ENCODE data around the gene PRSS35. TPM values are rescaled to one million over a fixed set of nuclear protein-coding genes. Genes with fewer than 3 reads are reported as not detected.
A peak's percentile ranks its signal among the peaks of the same experiment; 100 is the strongest.

The PRSS35 gene
- total RNA-seq, 3 donors from 2014 or later, result 0.14 TPM; not detected in 2

DNA sequence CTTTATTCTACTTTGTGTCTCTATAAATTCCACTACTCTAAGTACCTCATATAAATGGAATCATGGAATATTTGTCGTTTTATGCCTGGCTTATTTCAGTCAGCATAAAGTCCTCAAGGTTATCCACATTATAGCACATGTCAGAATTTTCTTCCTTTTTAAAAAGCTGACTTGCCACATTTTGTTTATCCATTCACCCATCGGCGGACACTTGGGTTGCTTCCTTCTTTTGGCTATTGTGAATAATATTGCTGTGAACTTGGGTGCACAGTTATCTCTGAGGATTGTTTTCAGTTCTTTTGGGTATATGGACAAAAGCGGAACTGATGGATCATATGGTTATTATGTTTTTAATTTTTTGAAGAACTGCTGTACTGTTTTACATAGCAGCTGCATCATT, 42.3 kb upstream of the PRSS35 start:
- Histone ChIP-seq H3K36me3 (ENCODE audit: low read depth) (no peaks in the 10 kb centered on the region), H3K4me1 (ENCODE audit: low read depth) (no peaks in the 10 kb centered on the region), H3K4me3 (no peak overlapping the region), H3K9me3 (no peaks in the 10 kb centered on the region)
- DNase-seq, result no peak
- TF ChIP-seq, protein P1, sequence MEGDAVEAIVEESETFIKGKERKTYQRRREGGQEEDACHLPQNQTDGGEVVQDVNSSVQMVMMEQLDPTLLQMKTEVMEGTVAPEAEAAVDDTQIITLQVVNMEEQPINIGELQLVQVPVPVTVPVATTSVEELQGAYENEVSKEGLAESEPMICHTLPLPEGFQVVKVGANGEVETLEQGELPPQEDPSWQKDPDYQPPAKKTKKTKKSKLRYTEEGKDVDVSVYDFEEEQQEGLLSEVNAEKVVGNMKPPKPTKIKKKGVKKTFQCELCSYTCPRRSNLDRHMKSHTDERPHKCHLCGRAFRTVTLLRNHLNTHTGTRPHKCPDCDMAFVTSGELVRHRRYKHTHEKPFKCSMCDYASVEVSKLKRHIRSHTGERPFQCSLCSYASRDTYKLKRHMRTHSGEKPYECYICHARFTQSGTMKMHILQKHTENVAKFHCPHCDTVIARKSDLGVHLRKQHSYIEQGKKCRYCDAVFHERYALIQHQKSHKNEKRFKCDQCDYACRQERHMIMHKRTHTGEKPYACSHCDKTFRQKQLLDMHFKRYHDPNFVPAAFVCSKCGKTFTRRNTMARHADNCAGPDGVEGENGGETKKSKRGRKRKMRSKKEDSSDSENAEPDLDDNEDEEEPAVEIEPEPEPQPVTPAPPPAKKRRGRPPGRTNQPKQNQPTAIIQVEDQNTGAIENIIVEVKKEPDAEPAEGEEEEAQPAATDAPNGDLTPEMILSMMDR (IDR thresholded peaks at IDR 0.05), result no peak
- intact Hi-C loops (cut with DNase I, micrococcal nuclease), result no loop called here
- ATAC-seq, result no peak

DNA sequence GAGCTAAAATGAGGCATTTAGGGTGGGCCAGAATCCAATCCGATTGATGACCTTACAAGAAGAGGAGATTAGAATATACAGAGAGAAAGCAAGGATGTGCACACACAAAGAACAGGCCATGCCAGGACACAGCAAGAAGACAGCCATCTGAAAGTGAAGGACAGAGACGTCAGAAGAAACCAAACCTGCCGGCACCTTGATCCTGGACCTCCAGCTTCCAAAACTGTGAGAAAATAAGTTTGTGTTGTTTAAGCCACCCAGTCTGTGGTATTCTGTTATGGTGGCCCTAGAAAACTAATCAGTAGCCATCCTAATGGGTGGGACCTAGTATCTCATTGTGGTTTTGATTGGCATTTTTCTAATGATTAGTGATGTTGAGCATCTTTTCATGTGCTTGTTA, 41.7 kb upstream of the PRSS35 start:
- Histone ChIP-seq H3K4me1 (ENCODE audit: low read depth) (no peaks in the 10 kb centered on the region), H3K9me3 (no peaks in the 10 kb centered on the region), H3K36me3 (ENCODE audit: low read depth) (no peaks in the 10 kb centered on the region), H3K4me3 (no peak overlapping the region)
- intact Hi-C loops (cut with DNase I, micrococcal nuclease), result no loop called here
- DNase-seq (no peak), ATAC-seq (no peak)
- TF ChIP-seq, protein P1 (IDR thresholded peaks at IDR 0.05), result no peak

DNA sequence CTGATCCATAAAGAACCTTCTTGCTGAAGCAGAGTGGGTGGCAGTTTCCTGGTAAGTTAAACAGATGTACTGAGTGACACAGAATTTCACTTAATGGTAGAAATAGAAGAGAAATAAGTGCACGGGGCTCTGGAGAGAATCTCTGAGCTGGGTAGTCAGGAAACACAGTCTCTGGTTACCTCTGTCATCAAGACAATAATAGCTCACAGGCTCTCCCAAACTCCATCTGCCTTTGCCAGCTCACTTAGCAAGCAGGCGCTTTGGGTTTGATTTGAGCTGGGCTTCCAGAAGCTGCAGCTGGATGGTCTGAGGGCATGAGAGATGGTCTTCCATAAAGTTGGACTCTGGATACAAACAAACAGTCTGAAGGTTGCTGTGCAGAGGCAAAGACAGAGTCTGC, 39.6 kb upstream of the PRSS35 start:
- no peaks in the 10 kb centered on the region for H3K9me3 ChIP-seq
- intact Hi-C loops (cut with DNase I, micrococcal nuclease), result no loop called here

DNA sequence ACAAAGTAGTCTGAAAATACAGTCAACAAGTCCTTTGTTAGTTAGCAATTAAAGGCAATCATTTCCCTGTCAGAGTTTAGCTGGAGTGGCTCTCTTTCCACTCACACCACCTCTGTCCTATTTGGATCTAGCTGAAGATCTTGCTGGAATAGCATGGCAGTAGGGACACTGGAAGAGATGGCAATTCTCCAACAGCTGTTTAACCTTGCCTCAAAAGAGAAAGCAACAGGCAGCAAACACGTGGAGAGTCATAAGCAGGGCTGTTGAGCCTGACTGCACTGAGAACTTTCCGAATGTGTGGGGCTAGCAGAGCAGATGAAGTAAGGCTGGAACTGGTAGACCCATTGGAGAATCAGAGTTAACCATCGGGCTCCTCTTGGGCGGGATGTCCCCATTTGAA, 38.0 kb upstream of the PRSS35 start:
- H3K4me1 ChIP-seq (ENCODE audit: low read depth), result no peaks in the 10 kb centered on the region
- H3K9me3 ChIP-seq, result no peaks in the 10 kb centered on the region
- TF ChIP-seq, protein P1 (IDR thresholded peaks at IDR 0.05), result no peak
- ATAC-seq, result peak; percentile 78
- intact Hi-C loops (cut with DNase I, micrococcal nuclease), result no loop called here
- no peaks in the 10 kb centered on the region for H3K36me3 ChIP-seq (ENCODE audit: low read depth)
- no peak overlapping the region for H3K4me3 ChIP-seq
- DNase-seq, result peak in 1 of 3 donors; percentile 58

More for the DNA sequence above, 39.6 kb upstream of the PRSS35 start:
- no peaks in the 10 kb centered on the region for H3K36me3 ChIP-seq (ENCODE audit: low read depth)
- TF ChIP-seq, protein P1 (IDR thresholded peaks at IDR 0.05), result no peak
- no peaks in the 10 kb centered on the region for H3K4me1 ChIP-seq (ENCODE audit: low read depth)
- DNase-seq (no peak), ATAC-seq (no peak)
- H3K4me3 ChIP-seq, result no peak overlapping the region

DNA sequence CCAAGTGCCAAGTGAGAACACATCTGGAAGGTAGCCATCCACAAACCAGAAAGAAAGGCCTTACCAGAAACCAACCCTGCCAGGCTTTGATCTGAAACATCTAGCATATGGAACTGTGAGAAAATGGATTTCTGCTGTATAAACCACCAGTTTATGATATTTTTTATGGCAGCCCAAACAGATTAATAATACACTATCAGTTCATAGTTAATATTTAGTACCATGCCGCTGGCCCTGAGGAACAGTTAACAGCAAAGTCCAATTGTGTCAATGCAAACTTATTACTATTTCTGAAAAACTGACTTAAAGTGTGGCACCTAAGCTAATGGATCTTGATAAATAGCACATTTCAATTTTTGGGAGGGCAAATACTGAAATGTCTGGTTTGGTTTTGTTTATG, 35.4 kb upstream of the PRSS35 start:
- no peak for ATAC-seq
- DNase-seq, result no peak
- TF ChIP-seq, protein P1 (IDR thresholded peaks at IDR 0.05), result no peak
- intact Hi-C loops (cut with DNase I, micrococcal nuclease), result no loop called here
- Histone ChIP-seq H3K36me3 (ENCODE audit: low read depth) (no peaks in the 10 kb centered on the region), H3K4me1 (ENCODE audit: low read depth) (no peaks in the 10 kb centered on the region), H3K4me3 (no peak overlapping the region), H3K9me3 (no peaks in the 10 kb centered on the region)

DNA sequence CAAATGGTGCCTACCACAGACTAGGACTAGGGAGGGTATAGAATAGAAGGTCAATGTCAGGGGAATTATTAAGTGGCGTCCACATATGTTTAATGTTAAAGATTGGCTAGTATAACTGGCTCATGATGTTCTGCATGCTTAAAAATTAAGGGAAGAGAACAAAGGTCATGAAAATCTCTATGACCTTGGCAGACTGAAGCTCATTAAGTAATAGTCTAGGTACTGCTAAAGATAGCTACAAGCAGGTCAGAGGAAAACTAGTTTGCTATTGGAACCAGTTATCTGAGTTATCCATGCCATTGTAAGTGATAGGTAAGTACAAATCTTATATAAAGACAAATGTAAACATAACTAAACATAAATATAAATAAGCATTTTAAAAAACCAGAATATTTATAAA, 32.9 kb upstream of the PRSS35 start:
- H3K4me3 ChIP-seq, result no peak overlapping the region
- intact Hi-C loops (cut with DNase I, micrococcal nuclease), result no loop called here
- TF ChIP-seq, protein P1 (IDR thresholded peaks at IDR 0.05), result no peak
- DNase-seq, result no peak
- no peak for ATAC-seq
- H3K36me3 ChIP-seq (ENCODE audit: low read depth), result no peaks in the 10 kb centered on the region
- no peaks in the 10 kb centered on the region for H3K9me3 ChIP-seq
- H3K4me1 ChIP-seq (ENCODE audit: low read depth), result no peaks in the 10 kb centered on the region

Data from mucosa of descending colon (tissue), 3 donors.